WTC11 (cell line): ENCODE data around the gene FAF1. TPM values are rescaled to one million over a fixed set of nuclear protein-coding genes. Genes with fewer than 3 reads are reported as not detected.

Source experiments
- ATAC-seq: fragments of 200-7000 bp; cut with Tn5 transposase; 2 replicates; pipeline ENCODE4 v1.10.0; 2021; ENCODE audit warnings: mild to moderate bottlenecking, moderate library complexity
- CTCF ChIA-PET: fragments of 300-600 bp; sonication (Branson Sonifier 250); formaldehyde crosslinking; loops from one replicate; lab custom pipeline; 2021; ENCODE audit warnings: antibody characterized with exemption; lab: Charles Lee
- POLR2A ChIA-PET: fragments of 350-600 bp; sonication (Branson Sonifier 250); formaldehyde crosslinking; loops from one replicate; lab custom pipeline; 2021; ENCODE audit warnings: antibody characterized with exemption; lab: Charles Lee
- DNase-seq: peaks from one replicate; pipeline ENCODE4 v3.0.0; 2021; ENCODE audit warnings: low spot score
- H3K27ac Mint-ChIP-seq: 2 replicates; pipeline ENCODE4 v1.8.0; 2021; ENCODE audit warnings: mixed read lengths
- H3K27me3 Mint-ChIP-seq: 2 replicates; pipeline ENCODE4 v1.8.0; 2021; ENCODE audit warnings: low read depth, mild to moderate bottlenecking, moderate library complexity, mixed read lengths
- H3K36me3 Mint-ChIP-seq: 2 replicates; pipeline ENCODE4 v1.8.0; 2021; ENCODE audit warnings: mixed read lengths
- H3K4me1 Mint-ChIP-seq: 2 replicates; pipeline ENCODE4 v1.8.0; 2022; ENCODE audit warnings: mixed read lengths
- H3K4me3 Mint-ChIP-seq: 2 replicates; pipeline ENCODE4 v1.8.0; 2021; ENCODE audit warnings: mild to moderate bottlenecking, moderate library complexity, mixed read lengths
- H3K9me3 Mint-ChIP-seq: 2 replicates; pipeline ENCODE4 v1.8.0; 2021; ENCODE audit warnings: mixed read lengths
- ATF6 ChIP-seq: sonication (generic); formaldehyde crosslinking; IDR thresholded peaks from 2 replicates; pipeline ENCODE4 v1.8.1; 2023; ENCODE audit warnings: mild to moderate bottlenecking, missing genetic modification reagents
- E2F4 ChIP-seq: sonication (generic); formaldehyde crosslinking; IDR thresholded peaks from 2 replicates; pipeline ENCODE4 v1.8.1; 2022; ENCODE audit warnings: low read depth, mild to moderate bottlenecking, moderate library complexity, missing genetic modification reagents, borderline replicate concordance
- FOXJ3 ChIP-seq: sonication (generic); formaldehyde crosslinking; IDR thresholded peaks from 2 replicates; pipeline ENCODE4 v1.9.0; 2021; ENCODE audit warnings: missing genetic modification reagents, mild to moderate bottlenecking, borderline replicate concordance
- HMGA2 ChIP-seq: fragments of 250-450 bp; sonication (Bioruptor Pico); IDR thresholded peaks from 2 replicates; pipeline ENCODE4 v1.4.0; 2021; ENCODE audit warnings: mild to moderate bottlenecking, moderate library complexity
- NFATC4 ChIP-seq: fragments of 250-450 bp; sonication (Bioruptor Pico); IDR thresholded peaks from 2 replicates; pipeline ENCODE4 v1.9.0; 2021; ENCODE audit warnings: mild to moderate bottlenecking
- NR2C2 ChIP-seq: sonication (generic); formaldehyde crosslinking; IDR thresholded peaks from 2 replicates; pipeline ENCODE4 v1.8.0; 2022; ENCODE audit warnings: mild to moderate bottlenecking, missing genetic modification reagents
- NR3C1 ChIP-seq: sonication (generic); formaldehyde crosslinking; conservative IDR thresholded peaks from 2 replicates; pipeline ENCODE4 v1.8.1; 2023; ENCODE audit warnings: low read depth, mild to moderate bottlenecking, missing genetic modification reagents
- PREB ChIP-seq: sonication (generic); formaldehyde crosslinking; IDR thresholded peaks from 2 replicates; pipeline ENCODE4 v1.8.1; 2022; ENCODE audit warnings: mild to moderate bottlenecking, missing genetic modification reagents, moderate library complexity, borderline replicate concordance
- RORB ChIP-seq: fragments of 250-450 bp; sonication (Bioruptor Pico); IDR thresholded peaks from 2 replicates; pipeline ENCODE4 v1.9.0; 2021; ENCODE audit warnings: mild to moderate bottlenecking
- TEAD1 ChIP-seq: sonication (generic); formaldehyde crosslinking; IDR thresholded peaks from 2 replicates; pipeline ENCODE4 v1.8.0; 2022; ENCODE audit warnings: mild to moderate bottlenecking, missing genetic modification reagents
- ZNF219 ChIP-seq: sonication (generic); formaldehyde crosslinking; IDR thresholded peaks from 2 replicates; pipeline ENCODE4 v1.8.0; 2023; ENCODE audit warnings: missing genetic modification reagents, mild to moderate bottlenecking, borderline replicate concordance
- ZNF232 ChIP-seq: sonication (generic); formaldehyde crosslinking; IDR thresholded peaks from 2 replicates; pipeline ENCODE4 v1.8.0; 2022; ENCODE audit warnings: mild to moderate bottlenecking, missing genetic modification reagents
- ZNF263 ChIP-seq: sonication (generic); formaldehyde crosslinking; IDR thresholded peaks from 2 replicates; pipeline ENCODE4 v1.8.1; 2022; ENCODE audit warnings: low read depth, mild to moderate bottlenecking, moderate library complexity, missing genetic modification reagents
- ZNF317 ChIP-seq: sonication (generic); formaldehyde crosslinking; IDR thresholded peaks from 2 replicates; pipeline ENCODE4 v1.8.1; 2023; ENCODE audit warnings: low read depth, mild to moderate bottlenecking, moderate library complexity, missing genetic modification reagents, borderline replicate concordance
- ZNF416 ChIP-seq: fragments of 250-450 bp; sonication (Bioruptor Pico); IDR thresholded peaks from 2 replicates; pipeline ENCODE4 v1.9.0; 2021; ENCODE audit warnings: mild to moderate bottlenecking, inconsistent platforms
- ZNF671 ChIP-seq: fragments of 250-450 bp; sonication (Bioruptor Pico); IDR thresholded peaks from 2 replicates; pipeline ENCODE4 v1.8.0; 2021; ENCODE audit warnings: mild to moderate bottlenecking
- ZSCAN18 ChIP-seq: fragments of 250-450 bp; sonication (Bioruptor Pico); IDR thresholded peaks from 2 replicates; pipeline ENCODE4 v2.1.2; 2022; ENCODE audit warnings: mild to moderate bottlenecking, moderate library complexity
- total RNA-seq: library from RNA; stranded (reverse); gene quantifications from 3 replicates; pipeline ENCODE4 v1.2.3, GENCODE V29; 2021
- TF ChIP-seq, protein P1 (sequence below): sonication (generic); formaldehyde crosslinking; IDR thresholded peaks from 2 replicates; pipeline ENCODE4 v1.8.1; 2023; ENCODE audit warnings: mild to moderate bottlenecking, missing genetic modification reagents, moderate library complexity
- TF ChIP-seq, protein P2 (sequence below): sonication (generic); formaldehyde crosslinking; IDR thresholded peaks from 2 replicates; pipeline ENCODE4 v1.8.0; 2022; ENCODE audit warnings: mild to moderate bottlenecking, missing genetic modification reagents
- TF ChIP-seq, protein P3 (sequence below): sonication (generic); formaldehyde crosslinking; IDR thresholded peaks from 2 replicates; pipeline ENCODE4 v1.8.0; 2022; ENCODE audit warnings: mild to moderate bottlenecking, missing genetic modification reagents

The FAF1 gene
- total RNA-seq, 1 experiment from 2014 or later: 53.5 TPM

DNA sequence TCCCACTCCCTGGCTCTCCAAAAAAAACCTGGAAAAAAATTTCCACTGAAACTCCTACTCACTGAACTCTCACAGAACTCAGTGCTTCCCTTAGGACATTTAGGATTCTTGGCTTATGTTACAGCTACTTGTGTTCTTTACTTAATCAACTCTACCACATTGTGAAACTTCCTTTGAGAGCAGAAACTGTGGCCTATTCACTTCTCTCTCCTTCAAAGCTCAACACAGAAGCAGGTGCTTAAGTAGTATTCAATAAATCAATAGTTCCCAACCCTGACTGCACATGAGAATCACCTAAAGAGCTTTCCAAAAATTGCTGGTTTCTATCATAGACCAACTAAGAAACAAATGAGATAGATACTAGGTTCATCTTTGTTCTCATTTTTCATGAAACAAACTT is 468.9 kb downstream of the FAF1 start (continued):
- TF ChIP-seq TEAD1 (CRISPR knock-in tag) (no peak), RORB (CRISPR knock-in tag) (no peak), ZNF263 (CRISPR knock-in tag) (no peak), HMGA2 (CRISPR knock-in tag) (no peak), ZNF232 (CRISPR knock-in tag) (no peak)
- TF ChIP-seq, protein P1, sequence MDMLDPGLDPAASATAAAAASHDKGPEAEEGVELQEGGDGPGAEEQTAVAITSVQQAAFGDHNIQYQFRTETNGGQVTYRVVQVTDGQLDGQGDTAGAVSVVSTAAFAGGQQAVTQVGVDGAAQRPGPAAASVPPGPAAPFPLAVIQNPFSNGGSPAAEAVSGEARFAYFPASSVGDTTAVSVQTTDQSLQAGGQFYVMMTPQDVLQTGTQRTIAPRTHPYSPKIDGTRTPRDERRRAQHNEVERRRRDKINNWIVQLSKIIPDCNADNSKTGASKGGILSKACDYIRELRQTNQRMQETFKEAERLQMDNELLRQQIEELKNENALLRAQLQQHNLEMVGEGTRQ: no peak

DNA sequence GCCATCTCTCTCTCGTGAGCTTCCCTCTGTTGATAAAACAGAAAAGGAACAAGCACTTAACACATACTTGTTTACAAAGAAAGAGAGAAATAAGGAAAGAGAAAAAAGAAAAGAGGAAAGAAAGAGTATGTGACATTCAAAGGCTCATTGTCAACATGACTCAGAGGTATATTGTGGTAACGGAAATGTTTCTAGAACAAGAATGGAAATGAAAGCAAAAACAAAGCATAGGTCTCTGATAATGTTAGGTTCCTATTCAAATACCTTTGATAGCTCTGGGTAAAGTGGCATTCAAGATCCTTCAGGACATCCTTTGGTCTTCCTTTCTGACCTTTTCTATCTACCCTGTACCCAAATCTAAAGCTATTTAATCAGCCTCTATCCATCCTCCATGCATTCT is 469.4 kb downstream of the FAF1 start:
- Mint-ChIP-seq H3K36me3 (no peaks in the 10 kb centered on the region), H3K4me3 (no peak overlapping the region), H3K9me3 (no peaks in the 10 kb centered on the region), H3K4me1 (no peaks in the 10 kb centered on the region), H3K27me3 (no peaks in the 10 kb centered on the region), H3K27ac (no peak overlapping the region)
- TF ChIP-seq PREB (CRISPR knock-in tag) (no peak), ZNF219 (CRISPR knock-in tag) (no peak), ZNF416 (CRISPR knock-in tag) (no peak), ZNF263 (CRISPR knock-in tag) (no peak), ZSCAN18 (CRISPR knock-in tag) (no peak), FOXJ3 (no peak), ATF6 (no peak), TEAD1 (CRISPR knock-in tag) (no peak), E2F4 (CRISPR knock-in tag) (no peak), NR2C2 (CRISPR knock-in tag) (no peak), ZNF317 (CRISPR knock-in tag) (no peak), NR3C1 (CRISPR knock-in tag) (no peak), ZNF671 (CRISPR knock-in tag) (no peak), HMGA2 (CRISPR knock-in tag) (no peak), NFATC4 (CRISPR knock-in tag) (no peak)
- TF ChIP-seq, protein P2, sequence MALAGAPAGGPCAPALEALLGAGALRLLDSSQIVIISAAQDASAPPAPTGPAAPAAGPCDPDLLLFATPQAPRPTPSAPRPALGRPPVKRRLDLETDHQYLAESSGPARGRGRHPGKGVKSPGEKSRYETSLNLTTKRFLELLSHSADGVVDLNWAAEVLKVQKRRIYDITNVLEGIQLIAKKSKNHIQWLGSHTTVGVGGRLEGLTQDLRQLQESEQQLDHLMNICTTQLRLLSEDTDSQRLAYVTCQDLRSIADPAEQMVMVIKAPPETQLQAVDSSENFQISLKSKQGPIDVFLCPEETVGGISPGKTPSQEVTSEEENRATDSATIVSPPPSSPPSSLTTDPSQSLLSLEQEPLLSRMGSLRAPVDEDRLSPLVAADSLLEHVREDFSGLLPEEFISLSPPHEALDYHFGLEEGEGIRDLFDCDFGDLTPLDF (CRISPR knock-in tag): no peak
- TF ChIP-seq, protein P3, sequence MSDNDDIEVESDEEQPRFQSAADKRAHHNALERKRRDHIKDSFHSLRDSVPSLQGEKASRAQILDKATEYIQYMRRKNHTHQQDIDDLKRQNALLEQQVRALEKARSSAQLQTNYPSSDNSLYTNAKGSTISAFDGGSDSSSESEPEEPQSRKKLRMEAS (CRISPR knock-in tag): no peak
- ChIA-PET POLR2A (no interaction called here), CTCF (no interaction called here)
- ATAC-seq (no peak), DNase-seq (no peak)
